Tibial artery (tissue), 4 donors: ENCODE measurements around the gene RPTOR.

Source experiments
- DNase-seq, 2 donors: peaks; one replicate each; pipeline ENCODE4 v3.0.0-alpha.2; 2019
- H3K27ac ChIP-seq, 2 donors: fragments of 200-600 bp; sonication (generic) in 1 of 2; 1 replicate in 1 of 2; 2 replicates in 1 of 2; pipeline ENCODE4 v1.5.1; 2018 to 2019; ENCODE audit warnings: mild to moderate bottlenecking in 1 of 2
- H3K27me3 ChIP-seq, 2 donors: fragments of 200-600 bp; sonication (generic) in 1 of 2; one replicate each; pipeline versions ENCODE4 v1.5.1 to v1.6.0; 2016 to 2019
- H3K36me3 ChIP-seq, 3 donors: fragments of 200-600 bp; sonication (generic) in 2 of 3; one replicate each; pipeline ENCODE4 v1.5.1; 2016 to 2019; ENCODE audit warnings: mild to moderate bottlenecking in 2 of 3
- H3K4me1 ChIP-seq, 4 donors: fragments of 200-600 bp; sonication (generic) in 2 of 4; 1 replicate in 3 of 4; 2 replicates in 1 of 4; pipeline ENCODE4 v1.5.1; 2016 to 2019
- H3K4me3 ChIP-seq, 2 donors: fragments of 200-600 bp; sonication (generic) in 1 of 2; 1 replicate in 1 of 2; 2 replicates in 1 of 2; pipeline ENCODE4 v1.5.1; 2018 to 2019; ENCODE audit warnings: mild to moderate bottlenecking in 2 of 2
- H3K9me3 ChIP-seq, 3 donors: fragments of 200-600 bp; sonication (generic) in 1 of 3; one replicate each; pipeline ENCODE4 v1.5.1; 2016 to 2019
- intact Hi-C: fragments of 100-400 bp; cut with DNase I; formaldehyde crosslinking; loops from one replicate; pipeline ENCODE4 v1.15.0; 2023; ENCODE audit warnings: low total_unique reads
- TF ChIP-seq, protein P1 (sequence below), 2 experiments: fragments of 200-600 bp in 1 of 2; fragments of 450-650 bp in 1 of 2; IDR thresholded peaks; one replicate each; pipeline ENCODE4 v1.5.1; 2017 to 2019; ENCODE audit warnings: antibody characterized with exemption in 2 of 2, mild to moderate bottlenecking in 1 of 2, moderate library complexity in 1 of 2

Gene RPTOR

DNA sequence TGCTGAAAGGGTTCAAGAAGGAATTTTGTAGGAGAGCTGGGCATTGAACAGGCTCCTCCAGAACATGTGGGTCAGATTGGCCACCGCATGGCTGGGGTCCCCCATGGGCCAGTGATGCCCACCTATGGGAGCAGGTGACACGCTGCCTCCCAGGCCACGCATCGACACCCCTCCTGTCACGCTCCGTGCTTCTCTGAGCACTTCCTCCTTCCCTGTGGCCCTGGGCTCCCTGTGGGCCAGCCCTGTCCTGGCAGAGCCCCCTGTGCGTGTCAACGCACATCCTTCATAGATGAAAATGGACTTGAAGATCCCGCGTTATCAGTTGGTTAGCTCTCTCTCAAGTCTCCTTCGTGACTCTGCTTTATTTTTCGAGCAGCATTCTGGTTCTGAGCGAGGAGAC lies 160.3 kb downstream of the RPTOR start:
- TF ChIP-seq, protein P1, sequence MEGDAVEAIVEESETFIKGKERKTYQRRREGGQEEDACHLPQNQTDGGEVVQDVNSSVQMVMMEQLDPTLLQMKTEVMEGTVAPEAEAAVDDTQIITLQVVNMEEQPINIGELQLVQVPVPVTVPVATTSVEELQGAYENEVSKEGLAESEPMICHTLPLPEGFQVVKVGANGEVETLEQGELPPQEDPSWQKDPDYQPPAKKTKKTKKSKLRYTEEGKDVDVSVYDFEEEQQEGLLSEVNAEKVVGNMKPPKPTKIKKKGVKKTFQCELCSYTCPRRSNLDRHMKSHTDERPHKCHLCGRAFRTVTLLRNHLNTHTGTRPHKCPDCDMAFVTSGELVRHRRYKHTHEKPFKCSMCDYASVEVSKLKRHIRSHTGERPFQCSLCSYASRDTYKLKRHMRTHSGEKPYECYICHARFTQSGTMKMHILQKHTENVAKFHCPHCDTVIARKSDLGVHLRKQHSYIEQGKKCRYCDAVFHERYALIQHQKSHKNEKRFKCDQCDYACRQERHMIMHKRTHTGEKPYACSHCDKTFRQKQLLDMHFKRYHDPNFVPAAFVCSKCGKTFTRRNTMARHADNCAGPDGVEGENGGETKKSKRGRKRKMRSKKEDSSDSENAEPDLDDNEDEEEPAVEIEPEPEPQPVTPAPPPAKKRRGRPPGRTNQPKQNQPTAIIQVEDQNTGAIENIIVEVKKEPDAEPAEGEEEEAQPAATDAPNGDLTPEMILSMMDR (IDR thresholded peaks at IDR 0.05), result no peak
- Histone ChIP-seq H3K27me3 (no peaks in the 10 kb centered on the region), H3K4me3 (no peak overlapping the region), H3K36me3 (peaks cover 9 to 16% (median 11%) of the 10 kb centered on the region in 3 donors), H3K9me3 (no peaks in the 10 kb centered on the region), H3K27ac (no peak overlapping the region), H3K4me1 (peaks cover 0 to 5% (median 0%) of the 10 kb centered on the region in 4 donors)
- no peak for DNase-seq
- intact Hi-C loops, result no loop called here

DNA sequence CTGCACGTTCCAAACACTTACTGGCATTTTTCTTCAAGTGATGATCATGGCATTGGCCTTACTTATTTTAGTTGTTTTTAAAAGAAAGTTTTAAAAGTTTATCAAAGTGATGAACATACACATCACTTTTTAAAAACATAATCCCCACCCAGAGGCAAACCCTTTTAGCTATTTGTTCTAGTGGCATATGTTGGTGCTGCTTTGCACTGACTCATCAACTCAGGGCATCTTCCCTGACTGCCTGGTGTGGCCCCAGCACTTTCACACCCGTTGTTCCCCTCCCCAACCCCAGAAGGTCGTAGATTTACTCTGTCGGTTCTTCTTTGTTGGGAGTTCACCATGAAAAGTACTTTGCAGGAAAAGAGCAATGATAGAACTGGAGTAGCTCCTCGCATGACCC lies 161.3 kb downstream of the RPTOR start:
- H3K9me3 ChIP-seq, result no peaks in the 10 kb centered on the region
- peaks cover 9 to 16% (median 11%) of the 10 kb centered on the region in 3 donors for H3K36me3 ChIP-seq
- TF ChIP-seq, protein P1 (IDR thresholded peaks at IDR 0.05), result no peak
- no peak overlapping the region for H3K27ac ChIP-seq
- H3K4me1 ChIP-seq, result peaks cover 0 to 5% (median 0%) of the 10 kb centered on the region in 4 donors
- intact Hi-C loops, result no loop called here
- no peak overlapping the region for H3K4me3 ChIP-seq
- H3K27me3 ChIP-seq, result no peaks in the 10 kb centered on the region
- no peak for DNase-seq

DNA sequence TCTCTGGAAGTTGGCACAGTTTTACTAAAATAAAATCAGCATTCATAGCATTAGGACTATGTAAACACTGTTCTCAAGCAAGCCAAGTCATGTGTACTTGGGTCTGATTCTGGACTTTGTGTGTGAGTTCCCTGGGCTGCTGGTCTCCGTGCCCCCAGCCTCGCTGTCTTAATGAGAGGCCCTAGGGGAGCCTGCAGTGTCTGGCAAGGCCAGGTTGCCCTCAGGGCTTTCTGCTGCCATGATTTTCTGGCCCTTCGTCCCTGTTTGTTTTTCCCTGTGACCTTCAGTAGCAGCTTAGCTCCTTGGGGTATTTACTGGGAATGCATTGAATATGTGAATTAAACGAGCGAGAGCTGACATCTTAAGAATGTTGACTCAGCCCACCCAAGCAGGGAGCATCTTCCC lies 161.8 kb downstream of the RPTOR start:
- DNase-seq, result no peak
- no peaks in the 10 kb centered on the region for H3K9me3 ChIP-seq
- no peak overlapping the region for H3K27ac ChIP-seq
- H3K4me1 ChIP-seq, result peaks cover 0 to 5% (median 0%) of the 10 kb centered on the region in 4 donors
- H3K4me3 ChIP-seq, result no peak overlapping the region
- H3K36me3 ChIP-seq, result peaks cover 9 to 16% (median 11%) of the 10 kb centered on the region in 3 donors
- intact Hi-C loops, result no loop called here
- TF ChIP-seq, protein P1 (IDR thresholded peaks at IDR 0.05), result no peak
- no peaks in the 10 kb centered on the region for H3K27me3 ChIP-seq

DNA sequence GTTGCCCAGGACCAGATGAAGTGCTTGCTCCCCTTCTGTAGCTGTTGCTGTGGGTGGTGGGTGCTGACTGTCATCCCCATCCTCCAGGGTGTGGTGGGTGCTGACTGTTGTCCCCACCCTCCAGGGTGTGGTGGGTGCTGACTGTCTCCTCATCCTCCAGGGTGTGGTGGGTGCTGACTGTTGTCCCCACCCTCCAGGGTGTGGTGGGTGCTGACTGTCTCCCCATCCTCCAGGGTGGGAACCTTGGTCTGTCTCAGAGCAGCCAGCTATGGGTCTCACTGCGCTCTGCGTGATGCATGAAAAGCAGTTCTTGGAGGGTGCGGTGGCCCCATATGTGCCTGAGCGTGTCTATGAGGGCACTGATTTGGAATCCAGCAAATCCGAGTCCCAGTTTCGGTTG lies 163.8 kb downstream of the RPTOR start:
- Histone ChIP-seq H3K4me3 (no peak overlapping the region), H3K9me3 (no peaks in the 10 kb centered on the region), H3K27me3 (no peaks in the 10 kb centered on the region), H3K27ac (no peak overlapping the region), H3K36me3 (peaks cover 9 to 16% (median 11%) of the 10 kb centered on the region in 3 donors), H3K4me1 (peaks cover 0 to 5% (median 0%) of the 10 kb centered on the region in 4 donors)
- intact Hi-C loops, result no loop called here
- DNase-seq, result no peak
- TF ChIP-seq, protein P1 (IDR thresholded peaks at IDR 0.05), result no peak

DNA sequence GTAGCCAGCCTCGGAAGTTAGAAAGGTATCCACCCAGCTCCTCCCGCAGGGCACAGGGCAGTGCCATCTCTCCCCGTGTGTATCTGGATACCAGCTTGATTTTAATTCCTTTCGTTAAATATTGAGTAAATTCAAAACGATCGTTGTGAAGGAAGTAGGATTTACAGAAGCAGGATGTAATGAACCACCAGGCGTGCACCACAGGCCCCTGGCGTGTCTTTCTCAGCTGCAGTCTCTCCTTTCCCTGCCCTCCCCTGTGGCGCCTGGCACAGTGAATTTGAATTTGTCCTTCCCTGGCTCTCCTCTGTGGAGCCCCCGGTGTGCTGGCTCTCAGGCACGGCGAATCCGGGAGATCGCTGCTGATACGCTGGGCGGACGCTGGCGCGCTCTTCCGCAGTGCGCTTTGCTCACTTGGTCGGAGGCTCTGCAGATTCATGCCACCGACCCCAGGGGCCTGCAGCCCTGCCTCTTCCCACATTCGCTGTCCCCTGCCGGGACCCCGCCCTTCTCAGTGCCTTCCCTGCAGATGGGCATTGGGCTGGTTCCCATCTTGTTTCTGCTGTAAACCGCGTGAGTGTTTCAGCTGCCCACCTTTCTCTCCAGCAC lies 164.6 kb downstream of the RPTOR start:
- Histone ChIP-seq H3K4me3 (no peak overlapping the region), H3K36me3 (peaks cover 9 to 16% (median 11%) of the 10 kb centered on the region in 3 donors), H3K27me3 (no peaks in the 10 kb centered on the region), H3K9me3 (no peaks in the 10 kb centered on the region), H3K27ac (no peak overlapping the region), H3K4me1 (peaks cover 0 to 5% (median 0%) of the 10 kb centered on the region in 4 donors)
- intact Hi-C loops, result no loop called here
- DNase-seq, result no peak
- TF ChIP-seq, protein P1 (IDR thresholded peaks at IDR 0.05), result no peak
